HUDEP-2 (cell line): ENCODE measurements around the gene TEX22.

Experiments used
- DNase-seq, 76 experiments: peaks; one replicate each; lab custom pipeline; 2025; ENCODE audit not compliant: unreplicated experiment in 76 of 76; lab: John Stamatoyannopoulos, UW

Gene TEX22

GRCh38 chr14:105383083-105383730 is 15.1 kb upstream of the TEX22 start:
- DNase-seq: no peak

GRCh38 chr14:105384041-105384557 is 14.2 kb upstream of the TEX22 start:
- no peak for DNase-seq

GRCh38 chr14:105384605-105385321 is 13.6 kb upstream of the TEX22 start:
- DNase-seq: no peak

GRCh38 chr14:105385322-105385637 is 13.1 kb upstream of the TEX22 start:
- DNase-seq: no peak

GRCh38 chr14:105385698-105386365 is 12.5 kb upstream of the TEX22 start:
- DNase-seq: no peak

- no peak for DNase-seq
Measured at GRCh38 chr14:105386581-105387529, 11.5 kb upstream of the TEX22 start.

GRCh38 chr14:105387530-105387922 is 10.8 kb upstream of the TEX22 start:
- DNase-seq: no peak

- no peak for DNase-seq
Measured at GRCh38 chr14:105388110-105388951, 10.0 kb upstream of the TEX22 start.

- no peak for DNase-seq
Measured at GRCh38 chr14:105388976-105389375, 9.4 kb upstream of the TEX22 start.

GRCh38 chr14:105389534-105389933 is 8.8 kb upstream of the TEX22 start:
- DNase-seq: no peak

GRCh38 chr14:105389976-105390848 is 8.1 kb upstream of the TEX22 start:
- no peak for DNase-seq

- no peak for DNase-seq
Measured at GRCh38 chr14:105390849-105391500, 7.4 kb upstream of the TEX22 start.

GRCh38 chr14:105391541-105391940 is 6.8 kb upstream of the TEX22 start:
- no peak for DNase-seq

- no peak for DNase-seq
Measured at GRCh38 chr14:105392131-105393090, 5.9 kb upstream of the TEX22 start.

- DNase-seq: no peak
Measured at GRCh38 chr14:105393151-105393550, 5.2 kb upstream of the TEX22 start.

GRCh38 chr14:105394714-105395537 is 3.4 kb upstream of the TEX22 start:
- no peak for DNase-seq

- no peak for DNase-seq
Measured at GRCh38 chr14:105395538-105395854, 2.8 kb upstream of the TEX22 start.
